ENCODE measurements around the gene TMEM171. TPM values are rescaled to one million over a fixed set of nuclear protein-coding genes. Genes with fewer than 3 reads are reported as not detected.

TMEM171 gene
- polyA plus RNA-seq, 6 donors from 2014 or later: not detected

- Mint-ChIP-seq H3K4me3 (no peak overlapping the region), H3K4me1 (peaks cover 4 to 5% (median 5%) of the 10 kb centered on the region in 3 donors), H3K36me3 (peaks cover 0 to 5% of the 10 kb centered on the region in 2 donors), H3K27ac (no peak overlapping the region), H3K27me3 (peaks cover 53 to 59% (median 57%) of the 10 kb centered on the region in 3 donors), H3K9me3 (peaks cover 0 to 4% (median 0%) of the 10 kb centered on the region in 7 donors)
- ATAC-seq (ENCODE audit: low read depth in 2 of 2) (no peak), DNase-seq (no peak)
Measured at GRCh38 chr5:73126957-73127356, 6.6 kb downstream of the TMEM171 start.

- ATAC-seq (ENCODE audit: low read depth in 2 of 2) (no peak), DNase-seq (no peak)
- Mint-ChIP-seq H3K27ac (no peak overlapping the region), H3K36me3 (peaks cover 0 to 2% of the 10 kb centered on the region in 2 donors), H3K9me3 (peaks cover 0 to 3% (median 0%) of the 10 kb centered on the region in 7 donors), H3K4me1 (peaks cover 0 to 2% (median 0%) of the 10 kb centered on the region in 3 donors), H3K4me3 (no peak overlapping the region), H3K27me3 (peaks cover 53 to 59% (median 58%) of the 10 kb centered on the region in 3 donors)
Measured at GRCh38 chr5:73129143-73129542, 8.8 kb downstream of the TMEM171 start.

GRCh38 chr5:73130811-73131210 is 10.4 kb downstream of the TMEM171 start:
- peaks cover 53 to 61% (median 58%) of the 10 kb centered on the region in 3 donors for H3K27me3 Mint-ChIP-seq
- DNase-seq: no peak
- no peak overlapping the region for H3K4me3 Mint-ChIP-seq
- ATAC-seq (ENCODE audit: low read depth in 2 of 2): no peak
- H3K36me3 Mint-ChIP-seq: peaks cover 4 to 6% of the 10 kb centered on the region in 2 donors
- peaks cover 0 to 2% (median 0%) of the 10 kb centered on the region in 7 donors for H3K9me3 Mint-ChIP-seq
- peak overlapping the region in 1 of 6 donors; percentile 18 for H3K27ac Mint-ChIP-seq
- H3K4me1 Mint-ChIP-seq: no peaks in the 10 kb centered on the region

- peaks cover 4 to 8% of the 10 kb centered on the region in 2 donors for H3K36me3 Mint-ChIP-seq
- H3K27ac Mint-ChIP-seq: no peak overlapping the region
- ATAC-seq (ENCODE audit: low read depth in 2 of 2) (no peak), DNase-seq (no peak)
- H3K27me3 Mint-ChIP-seq: peaks cover 51 to 57% (median 53%) of the 10 kb centered on the region in 3 donors
- no peaks in the 10 kb centered on the region for H3K4me1 Mint-ChIP-seq
- H3K4me3 Mint-ChIP-seq: no peak overlapping the region
- H3K9me3 Mint-ChIP-seq: peaks cover 0 to 4% (median 0%) of the 10 kb centered on the region in 7 donors
Measured at GRCh38 chr5:73131711-73132425, 11.5 kb downstream of the TMEM171 start.

GRCh38 chr5:73132759-73133158 is 12.4 kb downstream of the TMEM171 start:
- Mint-ChIP-seq H3K4me3 (no peak overlapping the region), H3K27ac (no peak overlapping the region), H3K9me3 (peaks cover 0 to 5% (median 0%) of the 10 kb centered on the region in 7 donors), H3K4me1 (no peaks in the 10 kb centered on the region), H3K36me3 (peaks cover 4 to 8% of the 10 kb centered on the region in 2 donors), H3K27me3 (peaks cover 58 to 61% (median 59%) of the 10 kb centered on the region in 3 donors)
- ATAC-seq (ENCODE audit: low read depth in 2 of 2) (no peak), DNase-seq (no peak)

- no peaks in the 10 kb centered on the region for H3K4me1 Mint-ChIP-seq
- no peak for DNase-seq
- no peak overlapping the region for H3K4me3 Mint-ChIP-seq
- peaks cover 62 to 65% (median 64%) of the 10 kb centered on the region in 3 donors for H3K27me3 Mint-ChIP-seq
- peaks cover 4 to 8% of the 10 kb centered on the region in 2 donors for H3K36me3 Mint-ChIP-seq
- no peak overlapping the region for H3K27ac Mint-ChIP-seq
- ATAC-seq (ENCODE audit: low read depth in 2 of 2): no peak
- peaks cover 0 to 4% (median 0%) of the 10 kb centered on the region in 7 donors for H3K9me3 Mint-ChIP-seq
Measured at GRCh38 chr5:73135021-73135420, 14.6 kb downstream of the TMEM171 start.

- ATAC-seq (ENCODE audit: low read depth in 2 of 2) (no peak), DNase-seq (no peak)
- Mint-ChIP-seq H3K27ac (peak overlapping the region in 1 of 6 donors; percentile 1), H3K4me3 (no peak overlapping the region), H3K27me3 (peaks cover 59 to 63% (median 59%) of the 10 kb centered on the region in 3 donors), H3K36me3 (peaks cover 4 to 8% of the 10 kb centered on the region in 2 donors), H3K9me3 (peaks cover 0 to 3% (median 0%) of the 10 kb centered on the region in 7 donors), H3K4me1 (no peaks in the 10 kb centered on the region)
Measured at GRCh38 chr5:73135429-73136054, 15.2 kb downstream of the TMEM171 start.

GRCh38 chr5:73136055-73136562 is 15.7 kb downstream of the TMEM171 start:
- Mint-ChIP-seq H3K9me3 (peaks cover 0 to 3% (median 0%) of the 10 kb centered on the region in 7 donors), H3K4me3 (no peak overlapping the region), H3K27ac (no peak overlapping the region), H3K27me3 (peaks cover 54 to 58% (median 58%) of the 10 kb centered on the region in 3 donors), H3K36me3 (peaks cover 4 to 8% of the 10 kb centered on the region in 2 donors), H3K4me1 (no peaks in the 10 kb centered on the region)
- no peak for DNase-seq
- no peak for ATAC-seq (ENCODE audit: low read depth in 2 of 2)

- Mint-ChIP-seq H3K36me3 (peaks cover 4 to 8% of the 10 kb centered on the region in 2 donors), H3K9me3 (peaks cover 0 to 3% (median 0%) of the 10 kb centered on the region in 7 donors), H3K27ac (no peak overlapping the region), H3K4me1 (no peaks in the 10 kb centered on the region), H3K27me3 (peaks cover 52 to 64% (median 63%) of the 10 kb centered on the region in 3 donors), H3K4me3 (no peak overlapping the region)
- no peak for ATAC-seq (ENCODE audit: low read depth in 2 of 2)
- no peak for DNase-seq
Measured at GRCh38 chr5:73137563-73138530, 17.5 kb downstream of the TMEM171 start.

GRCh38 chr5:73139485-73139884 is 19.1 kb downstream of the TMEM171 start:
- H3K4me1 Mint-ChIP-seq: no peaks in the 10 kb centered on the region
- peaks cover 4 to 8% of the 10 kb centered on the region in 2 donors for H3K36me3 Mint-ChIP-seq
- ATAC-seq (ENCODE audit: low read depth in 2 of 2): no peak
- H3K9me3 Mint-ChIP-seq: peaks cover 0 to 3% (median 0%) of the 10 kb centered on the region in 7 donors
- no peak overlapping the region for H3K4me3 Mint-ChIP-seq
- H3K27me3 Mint-ChIP-seq: peaks cover 47 to 66% (median 66%) of the 10 kb centered on the region in 3 donors
- DNase-seq: no peak
- no peak overlapping the region for H3K27ac Mint-ChIP-seq

GRCh38 chr5:73140801-73141200 is 20.4 kb downstream of the TMEM171 start:
- no peak overlapping the region for H3K27ac Mint-ChIP-seq
- H3K36me3 Mint-ChIP-seq: peaks cover 0 to 1% of the 10 kb centered on the region in 2 donors
- no peak overlapping the region for H3K4me3 Mint-ChIP-seq
- H3K9me3 Mint-ChIP-seq: peaks cover 0 to 3% (median 0%) of the 10 kb centered on the region in 7 donors
- DNase-seq (no peak), ATAC-seq (ENCODE audit: low read depth in 2 of 2) (no peak)
- H3K4me1 Mint-ChIP-seq: no peaks in the 10 kb centered on the region
- H3K27me3 Mint-ChIP-seq: peaks cover 41 to 64% (median 61%) of the 10 kb centered on the region in 3 donors

GRCh38 chr5:73142035-73142434 is 21.7 kb downstream of the TMEM171 start:
- DNase-seq (no peak), ATAC-seq (ENCODE audit: low read depth in 2 of 2) (no peak)
- Mint-ChIP-seq H3K27me3 (peaks cover 44 to 68% (median 64%) of the 10 kb centered on the region in 3 donors), H3K36me3 (no peaks in the 10 kb centered on the region), H3K4me1 (no peaks in the 10 kb centered on the region), H3K9me3 (no peaks in the 10 kb centered on the region), H3K4me3 (no peak overlapping the region), H3K27ac (no peak overlapping the region)

- Mint-ChIP-seq H3K9me3 (no peaks in the 10 kb centered on the region), H3K27ac (no peak overlapping the region)
Measured at GRCh38 chr5:73143716-73144115, 23.3 kb downstream of the TMEM171 start.

More at GRCh38 chr5:73143716-73144115, 23.3 kb downstream of the TMEM171 start:
- no peaks in the 10 kb centered on the region for H3K36me3 Mint-ChIP-seq
- H3K4me1 Mint-ChIP-seq: no peaks in the 10 kb centered on the region
- peaks cover 37 to 56% (median 49%) of the 10 kb centered on the region in 3 donors for H3K27me3 Mint-ChIP-seq
- DNase-seq (no peak), ATAC-seq (ENCODE audit: low read depth in 2 of 2) (no peak)
- no peak overlapping the region for H3K4me3 Mint-ChIP-seq
